Hepatocyte (in vitro differentiated cells): ENCODE data around the gene ZNF804A. TPM values are rescaled to one million over a fixed set of nuclear protein-coding genes. Genes with fewer than 3 reads are reported as not detected.

Source experiments
- DNase-seq: peaks from one replicate; pipeline ENCODE4 v3.0.0-alpha.2; 2016; ENCODE audit warnings: low spot score
- H2AFZ ChIP-seq: fragments of 200-600 bp; sonication (generic); 2 replicates; pipeline ENCODE4 v1.6.0; 2016; ENCODE audit warnings: antibody characterized with exemption, mild to moderate bottlenecking
- H3K27ac ChIP-seq: fragments of 200-600 bp; sonication (generic); 2 replicates; pipeline ENCODE4 v1.5.1; 2016; ENCODE audit warnings: mild to moderate bottlenecking
- H3K27me3 ChIP-seq: fragments of 200-600 bp; sonication (generic); 2 replicates; pipeline ENCODE4 v1.6.1; 2016
- H3K36me3 ChIP-seq: fragments of 200-600 bp; sonication (generic); replicated peaks from 2 replicates; pipeline ENCODE4 v1.5.1; 2016; ENCODE audit warnings: low read depth; ENCODE audit not compliant: insufficient read depth
- H3K4me1 ChIP-seq: fragments of 200-600 bp; sonication (generic); 2 replicates; pipeline ENCODE4 v1.5.1; 2016; ENCODE audit warnings: mild to moderate bottlenecking, moderate library complexity; ENCODE audit not compliant: insufficient read depth
- H3K4me2 ChIP-seq: fragments of 200-600 bp; sonication (generic); 2 replicates; pipeline ENCODE4 v1.6.0; 2016
- H3K4me3 ChIP-seq: fragments of 200-600 bp; sonication (generic); 2 replicates; pipeline ENCODE4 v1.5.1; 2016; ENCODE audit warnings: mild to moderate bottlenecking
- H3K79me2 ChIP-seq: fragments of 200-600 bp; sonication (generic); 2 replicates; pipeline ENCODE4 v1.6.0; 2017; ENCODE audit warnings: mild to moderate bottlenecking
- H3K9me2 ChIP-seq: fragments of 200-600 bp; sonication (generic); replicated peaks from 2 replicates; pipeline ENCODE4 v1.6.0; 2017; ENCODE audit warnings: mild to moderate bottlenecking; ENCODE audit not compliant: insufficient read depth
- H3K9me3 ChIP-seq: fragments of 200-600 bp; sonication (generic); 2 replicates; pipeline ENCODE4 v1.5.1; 2016; ENCODE audit warnings: low read depth, mild to moderate bottlenecking
- H4K20me1 ChIP-seq: fragments of 200-600 bp; sonication (generic); 2 replicates; pipeline ENCODE4 v1.6.0; 2016; ENCODE audit warnings: mild to moderate bottlenecking; ENCODE audit not compliant: insufficient read depth, poor library complexity, severe bottlenecking
- CTCF ChIP-seq: fragments of 200-600 bp; sonication (generic); IDR thresholded peaks from 2 replicates; pipeline ENCODE4 v1.5.1; 2016; ENCODE audit warnings: antibody characterized with exemption, mild to moderate bottlenecking; ENCODE audit not compliant: poor library complexity
- EZH2 ChIP-seq: fragments of 200-600 bp; sonication (generic); IDR thresholded peaks from 2 replicates; pipeline ENCODE4 v1.6.1; 2016; ENCODE audit warnings: antibody characterized with exemption, mild to moderate bottlenecking, borderline replicate concordance
- EZH2phosphoT487 ChIP-seq: fragments of 200-600 bp; sonication (generic); IDR thresholded peaks from one replicate; pipeline ENCODE4 v1.6.1; 2018; ENCODE audit warnings: antibody characterized with exemption, mild to moderate bottlenecking, low read depth, moderate library complexity; ENCODE audit not compliant: unreplicated experiment, severe bottlenecking
- WGBS: methylation state at CpG from one replicate; pipeline ENCODE4 v1.1.6; 2016; ENCODE audit warnings: low lambda C conversion rate; ENCODE audit errors: missing lambda C conversion rate; 5-methylcytosine and 5-hydroxymethylcytosine counted together
- polyA plus RNA-seq: library from polyadenylated mRNA; unstranded; fragments of >200 nt; fragmentation: Nextera tagmentation; extraction: Ambion mirVana; gene quantifications from 2 replicates; pipeline ENCODE4 v1.2.1, GENCODE V29; 2016
- total RNA-seq: library from RNA; depleted of rRNA; stranded (reverse); fragments of >200 nt; gene quantifications from 2 replicates; pipeline ENCODE4 v1.2.3, GENCODE V29; 2014

Gene ZNF804A
- total and polyA plus RNA-seq, 2 experiments from 2014 or later, result 1.7 to 2.3 TPM

GRCh38 chr2:184689638-184690037 lies 91.3 kb downstream of the ZNF804A start:
- Histone ChIP-seq H3K4me3 (no peak overlapping the region), H3K27me3 (no peaks in the 10 kb centered on the region), H3K9me3 (no peaks in the 10 kb centered on the region), H4K20me1 (no peaks in the 10 kb centered on the region), H3K27ac (no peak overlapping the region), H2AFZ (no peak overlapping the region), H3K4me2 (no peak overlapping the region), H3K4me1 (no peaks in the 10 kb centered on the region), H3K79me2 (no peaks in the 10 kb centered on the region), H3K9me2 (no peaks in the 10 kb centered on the region), H3K36me3 (no peaks in the 10 kb centered on the region)
- no peak for TF ChIP-seq EZH2
- TF ChIP-seq EZH2phosphoT487, result no peak
- TF ChIP-seq CTCF, result no peak
- WGBS, result 69% methylated on average over 1 of the region's 1 CpG
- DNase-seq, result no peak

GRCh38 chr2:184692141-184692734 lies 93.9 kb downstream of the ZNF804A start:
- H3K79me2 ChIP-seq, result no peaks in the 10 kb centered on the region
- H3K4me2 ChIP-seq, result peak overlapping the region; percentile 14
- H3K9me2 ChIP-seq, result no peaks in the 10 kb centered on the region
- no peak overlapping the region for H3K4me3 ChIP-seq
- H2AFZ ChIP-seq, result no peak overlapping the region
- no peak for TF ChIP-seq EZH2
- no peak for TF ChIP-seq EZH2phosphoT487
- TF ChIP-seq CTCF, result no peak
- no peak for DNase-seq
- no peaks in the 10 kb centered on the region for H3K27me3 ChIP-seq
- H4K20me1 ChIP-seq, result no peaks in the 10 kb centered on the region
- no peak overlapping the region for H3K27ac ChIP-seq
- 55% methylated on average over 3 of the region's 3 CpGs for WGBS
- no peaks in the 10 kb centered on the region for H3K4me1 ChIP-seq
- H3K36me3 ChIP-seq, result no peaks in the 10 kb centered on the region
- H3K9me3 ChIP-seq, result no peaks in the 10 kb centered on the region

GRCh38 chr2:184696644-184697043 lies 98.3 kb downstream of the ZNF804A start:
- no peaks in the 10 kb centered on the region for H3K9me3 ChIP-seq
- H3K4me1 ChIP-seq, result no peaks in the 10 kb centered on the region
- no peak for TF ChIP-seq EZH2
- no peak for TF ChIP-seq CTCF
- no peak for TF ChIP-seq EZH2phosphoT487
- H2AFZ ChIP-seq, result no peak overlapping the region
- H3K27me3 ChIP-seq, result no peaks in the 10 kb centered on the region
- no peak overlapping the region for H3K4me3 ChIP-seq
- H3K9me2 ChIP-seq, result no peaks in the 10 kb centered on the region
- 92% methylated on average over 1 of the region's 1 CpG for WGBS
- H3K36me3 ChIP-seq, result no peaks in the 10 kb centered on the region
- no peaks in the 10 kb centered on the region for H4K20me1 ChIP-seq
- no peak overlapping the region for H3K27ac ChIP-seq
- no peak overlapping the region for H3K4me2 ChIP-seq
- DNase-seq, result no peak
- H3K79me2 ChIP-seq, result no peaks in the 10 kb centered on the region

- 90% methylated on average over 3 of the region's 3 CpGs for WGBS
- Histone ChIP-seq H3K4me1 (no peaks in the 10 kb centered on the region), H3K4me2 (no peak overlapping the region), H3K27ac (no peak overlapping the region), H3K36me3 (no peaks in the 10 kb centered on the region), H3K79me2 (no peaks in the 10 kb centered on the region), H2AFZ (no peak overlapping the region), H3K9me2 (no peaks in the 10 kb centered on the region), H4K20me1 (no peaks in the 10 kb centered on the region), H3K4me3 (no peak overlapping the region), H3K9me3 (no peaks in the 10 kb centered on the region), H3K27me3 (no peaks in the 10 kb centered on the region)
- DNase-seq, result no peak
- TF ChIP-seq EZH2phosphoT487 (no peak), EZH2 (no peak), CTCF (no peak)
These were observed 100.1 kb downstream of the ZNF804A start for GRCh38 chr2:184698476-184698875.
